IMR-90 (cell line): ENCODE results near the gene CRLF2. TPM values are rescaled to one million over a fixed set of nuclear protein-coding genes. Genes with fewer than 3 reads are reported as not detected.

Experiments used
- ATAC-seq: fragments of 200-7000 bp; cut with Tn5 transposase; 2 replicates; pipeline ENCODE4 v1.9.1; 2020; ENCODE audit warnings: low read depth, mild to moderate bottlenecking, moderate library complexity
- BruUV-seq: library from RNA; stranded (reverse); fragments of 400-500 nt; replicated peaks from 2 replicates; lab custom pipeline; 2021; lab: Mats Ljungman, UMichigan
- CTCF ChIA-PET: fragments of 300-600 bp; formaldehyde crosslinking; extraction: SDS; loops from one replicate; lab custom pipeline; 2021; ENCODE audit warnings: antibody characterized with exemption; lab: Yijun Ruan, JAX
- POLR2A ChIA-PET: fragments of 300-600 bp; sonication (Branson Sonifier 250); formaldehyde crosslinking; loops from one replicate; lab custom pipeline; 2022; ENCODE audit warnings: antibody characterized with exemption; ENCODE audit not compliant: unreplicated experiment; lab: Charles Lee
- DNase-seq: peaks from one replicate; pipeline ENCODE4 v3.0.0; 2013
- H2AFZ ChIP-seq: replicated peaks from 2 replicates; pipeline ENCODE3; 2013; ENCODE audit warnings: low read length, mild to moderate bottlenecking; ENCODE audit not compliant: poor library complexity
- H2AK5ac ChIP-seq: 2 replicates; pipeline ENCODE4 v1.6.1; 2013; ENCODE audit warnings: low read depth, low read length, inconsistent platforms
- H2AK9ac ChIP-seq: replicated peaks from 2 replicates; pipeline ENCODE3; 2013; ENCODE audit warnings: mild to moderate bottlenecking, low read depth, low read length, moderate library complexity; ENCODE audit not compliant: poor library complexity
- H2BK120ac ChIP-seq: 2 replicates; pipeline ENCODE4 v1.6.1; 2013; ENCODE audit warnings: low read depth, low read length, inconsistent platforms
- H2BK15ac ChIP-seq: 3 replicates; pipeline ENCODE4 v1.6.1; 2013; ENCODE audit warnings: low read depth, low read length, inconsistent platforms
- H2BK20ac ChIP-seq: 2 replicates; pipeline ENCODE4 v1.6.1; 2013; ENCODE audit warnings: low read depth, mild to moderate bottlenecking, inconsistent platforms, low read length, moderate library complexity
- H2BK5ac ChIP-seq: 2 replicates; pipeline ENCODE4 v1.6.1; 2013; ENCODE audit warnings: mild to moderate bottlenecking, low read depth, low read length, inconsistent platforms; ENCODE audit not compliant: poor library complexity, severe bottlenecking
- H3K14ac ChIP-seq: replicated peaks from 2 replicates; pipeline ENCODE4 v1.6.1; 2013; ENCODE audit warnings: low read depth, low read length, inconsistent platforms
- H3K18ac ChIP-seq: 2 replicates; pipeline ENCODE4 v1.6.1; 2013; ENCODE audit warnings: low read depth, low read length, control low read depth
- H3K23ac ChIP-seq: 2 replicates; pipeline ENCODE4 v1.6.1; 2013; ENCODE audit warnings: low read depth, low read length, inconsistent platforms
- H3K27ac ChIP-seq: 2 replicates; pipeline ENCODE4 v1.5.1; 2013; ENCODE audit warnings: mild to moderate bottlenecking, control low read depth, low read length; ENCODE audit not compliant: insufficient read depth
- H3K27me3 ChIP-seq: 2 replicates; pipeline ENCODE4 v1.6.1; 2013; ENCODE audit warnings: low read length; ENCODE audit not compliant: control insufficient read depth, insufficient read depth
- H3K36me3 ChIP-seq: 2 replicates; pipeline ENCODE4 v1.6.1; 2013; ENCODE audit warnings: low read length, mixed read lengths; ENCODE audit not compliant: control insufficient read depth, insufficient read depth
- H3K4ac ChIP-seq: 2 replicates; pipeline ENCODE4 v1.6.1; 2013; ENCODE audit warnings: low read depth, low read length, inconsistent platforms
- H3K4me1 ChIP-seq: 2 replicates; pipeline ENCODE4 v1.6.1; 2013; ENCODE audit warnings: low read length, mixed read lengths; ENCODE audit not compliant: control insufficient read depth, insufficient read depth
- H3K4me2 ChIP-seq: 2 replicates; pipeline ENCODE4 v1.6.1; 2013; ENCODE audit warnings: low read depth, mild to moderate bottlenecking, control low read depth, low read length, moderate library complexity
- H3K4me3 ChIP-seq: 2 replicates; pipeline ENCODE4 v1.5.1; 2013; ENCODE audit warnings: low read depth, mild to moderate bottlenecking, control low read depth, low read length, moderate library complexity; ENCODE audit not compliant: insufficient read depth
- H3K56ac ChIP-seq: 2 replicates; pipeline ENCODE4 v1.6.1; 2013; ENCODE audit warnings: low read length, inconsistent platforms; ENCODE audit not compliant: insufficient read depth; ENCODE audit errors: extremely low read depth
- H3K79me1 ChIP-seq, 2 experiments: 2 replicates each; pipeline ENCODE4 v1.6.1; 2013; ENCODE audit warnings: low read length in 2 of 2, inconsistent platforms in 1 of 2, low read depth in 1 of 2
- H3K9ac ChIP-seq: 2 replicates; pipeline ENCODE4 v1.6.1; 2013; ENCODE audit warnings: low read depth, low read length, control low read depth
- H3K9me1 ChIP-seq: 2 replicates; pipeline ENCODE4 v1.6.1; 2013; ENCODE audit warnings: low read length, inconsistent platforms; ENCODE audit not compliant: insufficient read depth
- H3K9me3 ChIP-seq: 2 replicates; pipeline ENCODE4 v1.6.1; 2013; ENCODE audit warnings: low read length; ENCODE audit not compliant: control insufficient read depth, insufficient read depth
- H4K20me1 ChIP-seq: 2 replicates; pipeline ENCODE4 v1.6.1; 2013; ENCODE audit warnings: low read length, inconsistent platforms; ENCODE audit not compliant: insufficient read depth
- H4K5ac ChIP-seq: 2 replicates; pipeline ENCODE4 v1.6.1; 2013; ENCODE audit warnings: mild to moderate bottlenecking, low read depth, low read length, control low read depth
- H4K8ac ChIP-seq, 2 experiments: 2 replicates each; pipeline ENCODE4 v1.6.1; 2013; ENCODE audit warnings: low read depth in 2 of 2, low read length in 2 of 2, control low read depth in 1 of 2, inconsistent platforms in 1 of 2
- H4K91ac ChIP-seq: 2 replicates; pipeline ENCODE4 v1.6.1; 2013; ENCODE audit warnings: low read depth, low read length, inconsistent platforms; ENCODE audit not compliant: insufficient read depth
- BHLHE40 ChIP-seq: fragments of 150-350 bp; IDR thresholded peaks from 2 replicates; pipeline ENCODE4 v1.6.1; 2016; ENCODE audit warnings: mild to moderate bottlenecking, low read depth, low read length
- CHD1 ChIP-seq: IDR thresholded peaks from 2 replicates; pipeline ENCODE4 v1.6.1; 2012; ENCODE audit warnings: low read depth, low read length, improper control_type of control experiment
- RAD21 ChIP-seq: IDR thresholded peaks from 2 replicates; pipeline ENCODE4 v1.6.1; 2012; ENCODE audit warnings: low read length, improper control_type of control experiment
- WGBS, 2 experiments: methylation state at CpG; one replicate each; pipeline versions ENCODE4 v1.1.5 to v1.1.7; 2013; ENCODE audit warnings: missing lambda C conversion rate in 2 of 2; ENCODE audit not compliant: insufficient read length in 1 of 2; ENCODE audit errors: extremely low coverage in 2 of 2; 5-methylcytosine and 5-hydroxymethylcytosine counted together
- dilution Hi-C: fragments of 300-500 bp; cut with HindIII; formaldehyde crosslinking; loops from one replicate; pipeline ENCODE4 v1.14.3; 2018; ENCODE audit warnings: low sequenced_read_pairs; ENCODE audit not compliant: unreplicated experiment
- in situ Hi-C: fragments of 300-500 bp; cut with MboI; formaldehyde crosslinking; loops from 3 replicates; pipeline ENCODE4 v1.14.3; 2019; ENCODE audit warnings: low sequenced_read_pairs, inconsistent platforms, mixed read lengths
- intact Hi-C: fragments of 100-400 bp; cut with micrococcal nuclease; formaldehyde crosslinking; loops from 2 replicates; pipeline ENCODE4 v1.10.0; 2022
- polyA plus RNA-seq, 3 experiments: library from polyadenylated mRNA; depleted of rRNA; stranded (reverse); fragments of >200 nt; gene quantifications; 2 replicates each; pipeline ENCODE4 v1.2.3, GENCODE V29; 2012; ENCODE audit warnings: low replicate concordance in 1 of 3
- total RNA-seq: library from RNA; depleted of rRNA; stranded (reverse); fragments of >200 nt; gene quantifications from 2 replicates; pipeline ENCODE4 v1.2.3, GENCODE V29; 2012

CRLF2 gene
- total and polyA plus RNA-seq, 2 of the 4 experiments (the other 2 are of a cell fraction), result not detected

DNA sequence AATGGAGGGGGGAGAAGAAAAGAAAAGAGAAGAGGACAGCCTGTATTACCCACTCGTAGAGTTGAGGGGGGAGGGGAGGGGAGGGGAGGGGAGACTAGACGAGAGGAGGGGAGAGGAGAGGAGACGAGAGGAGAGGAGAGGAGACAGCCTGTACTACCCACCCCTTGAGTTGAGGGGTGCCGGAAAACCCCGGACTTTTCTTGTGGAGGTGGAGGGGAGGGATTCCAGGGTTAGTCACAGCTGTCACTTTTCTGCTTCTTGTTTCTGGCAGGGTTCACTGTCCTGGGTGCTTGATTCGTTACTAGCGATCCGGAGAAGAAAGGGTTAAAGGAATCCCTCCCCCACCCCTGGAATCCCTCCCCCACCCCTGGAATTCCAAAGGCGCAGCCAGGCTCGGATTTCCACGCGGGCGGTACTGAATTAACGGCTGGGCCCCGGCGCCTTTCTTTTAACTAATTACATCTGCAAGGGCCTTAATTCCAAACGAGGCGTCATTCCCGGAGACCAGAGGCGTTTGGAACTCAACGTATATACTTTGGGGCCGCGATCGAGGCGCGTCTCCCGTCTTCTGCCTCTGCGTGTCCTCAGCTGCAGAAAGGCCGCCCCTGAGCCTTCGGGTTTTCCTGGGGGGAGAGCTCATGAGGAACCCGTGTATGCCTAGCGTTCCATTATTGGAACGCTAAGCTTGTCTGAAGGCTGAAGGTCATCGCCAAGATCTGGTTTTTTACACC is 36.0 kb upstream of the CRLF2 start:
- Histone ChIP-seq H4K5ac (no peak overlapping the region), H2AFZ (no peak overlapping the region), H3K23ac (no peak overlapping the region), H2BK20ac (no peak overlapping the region), H2BK120ac (no peak overlapping the region), H2BK15ac (no peak overlapping the region), H3K14ac (no peak overlapping the region), H3K36me3 (no peaks in the 10 kb centered on the region), H2AK5ac (no peak overlapping the region), H3K4me2 (no peak overlapping the region), H4K91ac (no peak overlapping the region), H3K56ac (no peak overlapping the region), H4K20me1 (no peaks in the 10 kb centered on the region), H3K79me1 (no peaks in the 10 kb centered on the region), H3K4ac (no peak overlapping the region), H3K9me1 (no peaks in the 10 kb centered on the region), H3K27ac (no peak overlapping the region), H3K4me1 (no peaks in the 10 kb centered on the region), H3K9me3 (peaks cover 2% of the 10 kb centered on the region; the same call in 1 of the 2 replicates), H3K27me3 (no peaks in the 10 kb centered on the region), H3K4me3 (no peak overlapping the region), H3K9ac (no peak overlapping the region), H2BK5ac (no peak overlapping the region), H3K18ac (no peak overlapping the region), H4K8ac (no peak overlapping the region), H2AK9ac (no peak overlapping the region)
- POLR2A ChIA-PET, result no interaction called here
- WGBS, 2 experiments, result 3% methylated on average over 6 of the region's 34 CpGs; no CpG with 5 or more reads in 1 of the 2 experiments
- CTCF ChIA-PET, result no interaction called here
- dilution Hi-C loops (no loop called here), in situ Hi-C loops (no loop called here), intact Hi-C loops (loop anchor here (5.0 kb wide), 1 partner anchor 134 kb away; no protein-coding TSS in a partner anchor)
- BruUV-seq, result no TSS peak
- ATAC-seq (no peak), DNase-seq (no peak)
- TF ChIP-seq BHLHE40 (no peak), RAD21 (no peak), CHD1 (no peak)
